ENCODE results near the gene PFKFB2. TPM values are rescaled to one million over a fixed set of nuclear protein-coding genes. Genes with fewer than 3 reads are reported as not detected.

PFKFB2 gene
- total RNA-seq, 1 donor from 2014 or later = 5.1 TPM

GRCh38 chr1:207088161-207088560, 35.1 kb downstream of the PFKFB2 start:
- DNase-seq (ENCODE audit: low read depth) = no peak
- no peak overlapping the region for H3K4me3 ChIP-seq (ENCODE audit: low read depth, low read length)
- no peak for TF ChIP-seq CTCF (conservative IDR thresholded peaks at IDR 0.05; ENCODE audit: low read depth, low read length)

GRCh38 chr1:207088701-207089626, 35.9 kb downstream of the PFKFB2 start, which contains the start of gene C4BPB:
Gene C4BPB (plus strand): TSS chr1:207088860. CDS start chr1:207089532, 672 bp downstream.
- no peak for TF ChIP-seq CTCF (conservative IDR thresholded peaks at IDR 0.05; ENCODE audit: low read depth, low read length)
- DNase-seq (ENCODE audit: low read depth) = no peak
- no peak within 1 kb of the TSS for H3K4me3 ChIP-seq (ENCODE audit: low read depth, low read length)

- no peak overlapping the region for H3K4me3 ChIP-seq (ENCODE audit: low read depth, low read length)
- no peak for TF ChIP-seq CTCF (conservative IDR thresholded peaks at IDR 0.05; ENCODE audit: low read depth, low read length)
- DNase-seq (ENCODE audit: low read depth) = no peak
Observed at GRCh38 chr1:207089627-207090355, 36.7 kb downstream of the PFKFB2 start.

GRCh38 chr1:207091200-207091908, 38.3 kb downstream of the PFKFB2 start:
- no peak overlapping the region for H3K4me3 ChIP-seq (ENCODE audit: low read depth, low read length)
- no peak for DNase-seq (ENCODE audit: low read depth)
- no peak for TF ChIP-seq CTCF (conservative IDR thresholded peaks at IDR 0.05; ENCODE audit: low read depth, low read length)

GRCh38 chr1:207093944-207094343, 40.9 kb downstream of the PFKFB2 start:
- no peak for DNase-seq (ENCODE audit: low read depth)
- TF ChIP-seq CTCF (conservative IDR thresholded peaks at IDR 0.05; ENCODE audit: low read depth, low read length) = no peak
- no peak overlapping the region for H3K4me3 ChIP-seq (ENCODE audit: low read depth, low read length)

- H3K4me3 ChIP-seq (ENCODE audit: low read depth, low read length) = no peak overlapping the region
- DNase-seq (ENCODE audit: low read depth) = no peak
- no peak for TF ChIP-seq CTCF (conservative IDR thresholded peaks at IDR 0.05; ENCODE audit: low read depth, low read length)
Observed at GRCh38 chr1:207097871-207098324, 44.8 kb downstream of the PFKFB2 start.
